Activated CD8-positive, alpha-beta T cell treated with anti-CD3 and anti-CD28 coated beads, Interleukin-2, amount 10 ng/mL, durations not matched to agents 7 days and 5 days (primary cell): ENCODE results near the gene SMAD4. TPM values are rescaled to one million over a fixed set of nuclear protein-coding genes. Genes with fewer than 3 reads are reported as not detected.

Source experiments
- ATAC-seq: fragments of 150-1000 bp; cut with Tn5 transposase; one replicate; pipeline ENCODE4 v1.10.0; 2021; ENCODE audit warnings: moderate library complexity
- CTCF ChIA-PET: fragments of 350-600 bp; sonication (Branson Sonifier 250); formaldehyde crosslinking; loops from one replicate; lab custom pipeline; 2021; ENCODE audit warnings: antibody characterized with exemption; lab: Charles Lee
- POLR2A ChIA-PET: fragments of 350-600 bp; sonication (Branson Sonifier 250); formaldehyde crosslinking; loops from one replicate; lab custom pipeline; 2021; ENCODE audit warnings: antibody characterized with exemption; lab: Charles Lee
- DNase-seq: peaks from one replicate; pipeline ENCODE4 v3.0.0-alpha.2; 2020
- H3K27ac Mint-ChIP-seq: one replicate; pipeline ENCODE4 v1.8.0; 2021; ENCODE audit warnings: mild to moderate bottlenecking, mixed read lengths
- H3K27me3 Mint-ChIP-seq: one replicate; pipeline ENCODE4 v1.8.0; 2021; ENCODE audit warnings: low read depth, mixed read lengths
- H3K36me3 Mint-ChIP-seq: one replicate; pipeline ENCODE4 v1.8.0; 2021; ENCODE audit warnings: low read depth, mixed read lengths
- H3K4me1 Mint-ChIP-seq: one replicate; pipeline ENCODE4 v1.8.0; 2021; ENCODE audit warnings: low read depth, mixed read lengths
- H3K4me3 Mint-ChIP-seq: one replicate; pipeline ENCODE4 v1.8.0; 2021; ENCODE audit warnings: mild to moderate bottlenecking, mixed read lengths
- H3K9me3 Mint-ChIP-seq: one replicate; pipeline ENCODE4 v1.8.0; 2022; ENCODE audit warnings: mixed read lengths; ENCODE audit not compliant: insufficient read depth
- total RNA-seq, 2 experiments: library from RNA; stranded (reverse); gene quantifications; one replicate each; pipeline ENCODE4 v1.2.3, GENCODE V29; 2021

SMAD4 gene
- total RNA-seq, 2 experiments from 2014 or later = 76.9 to 77.6 TPM

GRCh38 chr18:51028201-51028805 is 1.7 kb upstream of the SMAD4 start:
- POLR2A ChIA-PET = interaction anchor here (3.1 to 4.0 kb wide), 3 partner anchors 12 to 150 kb away, joined by 24 to 38 read pairs (median 35); partner anchors contain the start of genes ELAC1 and ME2
- Mint-ChIP-seq H3K4me3 (peak overlapping the region; percentile 93), H3K27me3 (no peaks in the 10 kb centered on the region), H3K36me3 (peaks cover 33% of the 10 kb centered on the region), H3K9me3 (peaks cover 4% of the 10 kb centered on the region), H3K27ac (no peak overlapping the region), H3K4me1 (peaks cover 44% of the 10 kb centered on the region)
- DNase-seq (peak; percentile 38), ATAC-seq (no peak)
- CTCF ChIA-PET = interaction anchor here (0.6 to 2.4 kb wide), 7 partner anchors 8 to 82 kb away, joined by 3 to 12 read pairs (median 3); no protein-coding TSS in a partner anchor

- Mint-ChIP-seq H3K36me3 (peaks cover 34% of the 10 kb centered on the region), H3K27me3 (no peaks in the 10 kb centered on the region), H3K4me3 (peak overlapping the region; percentile 93), H3K4me1 (peaks cover 52% of the 10 kb centered on the region), H3K9me3 (no peaks in the 10 kb centered on the region), H3K27ac (peak overlapping the region; percentile 93)
- DNase-seq = no peak
- no peak for ATAC-seq
- POLR2A ChIA-PET = interaction anchor here (0.8 to 4.0 kb wide), 17 partner anchors 9 to 748 kb away, joined by 3 to 38 read pairs (median 5); partner anchors contain the start of genes ELAC1, MBD1, ME2 and MEX3C
- CTCF ChIA-PET = interaction anchor here (1.5 to 4.1 kb wide), 5 partner anchors 10 to 209 kb away, joined by 3 to 23 read pairs (median 10); partner anchors contain the start of genes ME2 and MRO
Observed at GRCh38 chr18:51029378-51029693, 677 bp upstream of the SMAD4 start.

- peaks cover 63% of the 10 kb centered on the region for H3K4me1 Mint-ChIP-seq
- H3K27me3 Mint-ChIP-seq = no peaks in the 10 kb centered on the region
- ChIA-PET POLR2A (interaction anchor here (0.7 to 4.0 kb wide), 24 partner anchors 9 to 168 kb away, joined by 3 to 38 read pairs (median 4); partner anchors contain the start of genes ELAC1, ME2 and MEX3C), CTCF (interaction anchor here (1.1 to 4.1 kb wide), 6 partner anchors 8 to 210 kb away, joined by 3 to 23 read pairs (median 8); partner anchors contain the start of genes ME2 and MRO)
- peak; percentile 66 for DNase-seq
- H3K9me3 Mint-ChIP-seq = no peaks in the 10 kb centered on the region
- H3K36me3 Mint-ChIP-seq = peaks cover 43% of the 10 kb centered on the region
- peak; percentile 69 for ATAC-seq
- H3K4me3 Mint-ChIP-seq = peak overlapping the region; percentile 99
- H3K27ac Mint-ChIP-seq = peak overlapping the region; percentile 97
Observed at GRCh38 chr18:51030537-51031258, 685 bp downstream of the SMAD4 start.

GRCh38 chr18:51032193-51032592 is 2.2 kb downstream of the SMAD4 start:
- POLR2A ChIA-PET = interaction anchor here (0.8 to 4.0 kb wide), 3 partner anchors 22 to 154 kb away, joined by 3 to 38 read pairs (median 20); partner anchors contain the start of gene ME2
- ATAC-seq (no peak), DNase-seq (no peak)
- no peaks in the 10 kb centered on the region for H3K9me3 Mint-ChIP-seq
- H3K27ac Mint-ChIP-seq = no peak overlapping the region
- H3K4me3 Mint-ChIP-seq = peak overlapping the region; percentile 99
- H3K36me3 Mint-ChIP-seq = peaks cover 45% of the 10 kb centered on the region
- CTCF ChIA-PET = interaction anchor here (0.6 to 4.1 kb wide), 3 partner anchors 19 to 212 kb away, joined by 3 to 23 read pairs (median 21); partner anchors contain the start of gene MRO
- no peaks in the 10 kb centered on the region for H3K27me3 Mint-ChIP-seq
- H3K4me1 Mint-ChIP-seq = peaks cover 68% of the 10 kb centered on the region

GRCh38 chr18:51037230-51037629 is 7.2 kb downstream of the SMAD4 start:
- ChIA-PET POLR2A (no interaction called here), CTCF (interaction anchor here (1.2 to 2.7 kb wide), 5 partner anchors 9 to 20 kb away, joined by 3 to 15 read pairs (median 3); no protein-coding TSS in a partner anchor)
- H3K36me3 Mint-ChIP-seq = peaks cover 36% of the 10 kb centered on the region
- H3K4me1 Mint-ChIP-seq = peaks cover 59% of the 10 kb centered on the region
- no peak overlapping the region for H3K27ac Mint-ChIP-seq
- no peak for DNase-seq
- no peaks in the 10 kb centered on the region for H3K27me3 Mint-ChIP-seq
- H3K4me3 Mint-ChIP-seq = no peak overlapping the region
- H3K9me3 Mint-ChIP-seq = no peaks in the 10 kb centered on the region
- no peak for ATAC-seq

- Mint-ChIP-seq H3K36me3 (peaks cover 28% of the 10 kb centered on the region), H3K9me3 (no peaks in the 10 kb centered on the region), H3K27me3 (no peaks in the 10 kb centered on the region), H3K4me1 (peaks cover 56% of the 10 kb centered on the region), H3K27ac (no peak overlapping the region), H3K4me3 (no peak overlapping the region)
- ATAC-seq (no peak), DNase-seq (no peak)
- ChIA-PET POLR2A (interaction anchor here (5.1 kb wide), 1 partner anchor 8 kb away, joined by 24 read pairs; the partner anchor contains the start of gene SMAD4), CTCF (interaction anchor here (1.1 to 2.7 kb wide), 6 partner anchors 8 to 18 kb away, joined by 3 to 15 read pairs (median 4); partner anchors contain the start of gene SMAD4)
Observed at GRCh38 chr18:51038110-51038509, 8.1 kb downstream of the SMAD4 start.

GRCh38 chr18:51039138-51040112 is 9.4 kb downstream of the SMAD4 start:
- no peak for ATAC-seq
- CTCF ChIA-PET = interaction anchor here (0.6 to 4.6 kb wide), 7 partner anchors 8 to 159 kb away, joined by 3 to 41 read pairs (median 3); partner anchors contain the start of gene SMAD4

GRCh38 chr18:51041677-51042352 is 11.8 kb downstream of the SMAD4 start:
- POLR2A ChIA-PET = interaction anchor here (5.1 kb wide), 1 partner anchor 12 kb away, joined by 24 read pairs; the partner anchor contains the start of gene SMAD4
- peaks cover 19% of the 10 kb centered on the region for H3K36me3 Mint-ChIP-seq
- no peaks in the 10 kb centered on the region for H3K9me3 Mint-ChIP-seq
- CTCF ChIA-PET = interaction anchor here (1.2 to 4.6 kb wide), 2 partner anchors 9 to 13 kb away, joined by 3 to 41 read pairs; no protein-coding TSS in a partner anchor
- H3K27ac Mint-ChIP-seq = no peak overlapping the region
- no peak overlapping the region for H3K4me3 Mint-ChIP-seq
- no peaks in the 10 kb centered on the region for H3K27me3 Mint-ChIP-seq
- H3K4me1 Mint-ChIP-seq = peaks cover 42% of the 10 kb centered on the region
- DNase-seq (no peak), ATAC-seq (no peak)

More at GRCh38 chr18:51039138-51040112, 9.4 kb downstream of the SMAD4 start:
- POLR2A ChIA-PET = interaction anchor here (5.1 kb wide), 1 partner anchor 9 kb away, joined by 24 read pairs; the partner anchor contains the start of gene SMAD4
- Mint-ChIP-seq H3K4me1 (peaks cover 48% of the 10 kb centered on the region), H3K4me3 (no peak overlapping the region), H3K27ac (no peak overlapping the region), H3K27me3 (no peaks in the 10 kb centered on the region), H3K9me3 (no peaks in the 10 kb centered on the region), H3K36me3 (peaks cover 22% of the 10 kb centered on the region)
- DNase-seq = no peak

- no peak for ATAC-seq
- CTCF ChIA-PET = interaction anchor here (1.4 kb wide), 1 partner anchor 11 kb away, joined by 3 read pairs; no protein-coding TSS in a partner anchor
- peaks cover 17% of the 10 kb centered on the region for H3K4me1 Mint-ChIP-seq
- no peak overlapping the region for H3K4me3 Mint-ChIP-seq
- H3K36me3 Mint-ChIP-seq = peaks cover 30% of the 10 kb centered on the region
- POLR2A ChIA-PET = interaction anchor here (1.5 kb wide), 2 partner anchors 11 to 77 kb away, joined by 4 read pairs; partner anchors contain the start of gene ELAC1
- H3K27ac Mint-ChIP-seq = peak overlapping the region; percentile 0
- H3K9me3 Mint-ChIP-seq = no peaks in the 10 kb centered on the region
- no peak for DNase-seq
- no peaks in the 10 kb centered on the region for H3K27me3 Mint-ChIP-seq
Observed at GRCh38 chr18:51044928-51045585, 15.0 kb downstream of the SMAD4 start.
